Measurements from ENCODE around the gene LDHD.
"Not testable (repeated sequence)": the region's sequence is repeated elsewhere in the genome, so short reads cannot be mapped to it uniquely, and the experiment has no call there.

Gene LDHD

GRCh38 chr16:75099075-75099667 lies 17.4 kb downstream of the LDHD start:
- DNase-seq: no peak

GRCh38 chr16:75097941-75098901 lies 18.4 kb downstream of the LDHD start:
- DNase-seq: peak; percentile 65

- no peak for DNase-seq
Measured at GRCh38 chr16:75097191-75097761, 19.3 kb downstream of the LDHD start.

DNA sequence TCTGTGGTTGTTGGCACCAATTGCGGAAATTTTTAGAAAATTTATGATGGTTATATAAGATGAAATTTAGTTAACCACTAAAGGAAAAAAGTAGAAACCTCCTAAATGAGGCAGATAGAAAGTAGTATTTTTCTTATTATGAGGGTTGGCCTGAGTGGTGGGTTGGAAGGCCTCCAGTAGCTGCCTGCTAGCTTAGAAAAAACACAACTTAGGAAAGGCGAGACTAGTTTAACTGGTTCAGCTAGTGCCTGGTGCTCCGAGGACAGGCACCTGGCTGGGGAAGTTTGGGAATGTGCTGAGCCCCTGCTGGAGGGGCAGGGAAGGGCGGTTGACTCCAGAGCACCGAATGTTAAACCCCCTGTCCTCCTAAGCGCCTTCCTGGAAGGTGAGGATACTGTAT lies 19.9 kb downstream of the LDHD start:
- no peak for DNase-seq

DNA sequence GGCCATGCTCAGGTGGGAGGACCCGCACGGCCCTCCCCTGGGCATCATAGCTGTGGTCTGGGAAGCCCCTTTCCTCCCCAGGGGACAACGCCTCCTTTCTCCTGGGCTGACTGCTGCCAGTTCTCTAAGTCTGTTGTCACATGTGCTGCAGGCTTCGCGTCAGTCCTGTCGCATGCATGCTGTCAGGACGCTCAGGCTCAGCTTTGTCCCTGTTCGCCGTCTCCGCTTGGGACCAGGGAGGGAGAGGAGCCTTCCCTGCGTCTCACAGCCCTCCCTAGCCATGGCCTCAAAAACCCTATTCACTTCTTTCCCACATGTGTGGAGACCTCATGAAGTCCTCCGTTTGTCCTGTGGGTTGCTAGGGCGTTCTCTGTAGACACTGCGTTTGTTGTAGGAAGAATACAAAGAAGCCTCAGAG lies 21.4 kb downstream of the LDHD start:
- DNase-seq: no peak

- DNase-seq: no peak
Measured at GRCh38 chr16:75093598-75094540, 22.7 kb downstream of the LDHD start.

GRCh38 chr16:75092777-75093176 lies 23.8 kb downstream of the LDHD start:
- no peak for DNase-seq

- DNase-seq: not testable (repeated sequence)
Measured at GRCh38 chr16:75091619-75092018, 25.0 kb downstream of the LDHD start.

DNA sequence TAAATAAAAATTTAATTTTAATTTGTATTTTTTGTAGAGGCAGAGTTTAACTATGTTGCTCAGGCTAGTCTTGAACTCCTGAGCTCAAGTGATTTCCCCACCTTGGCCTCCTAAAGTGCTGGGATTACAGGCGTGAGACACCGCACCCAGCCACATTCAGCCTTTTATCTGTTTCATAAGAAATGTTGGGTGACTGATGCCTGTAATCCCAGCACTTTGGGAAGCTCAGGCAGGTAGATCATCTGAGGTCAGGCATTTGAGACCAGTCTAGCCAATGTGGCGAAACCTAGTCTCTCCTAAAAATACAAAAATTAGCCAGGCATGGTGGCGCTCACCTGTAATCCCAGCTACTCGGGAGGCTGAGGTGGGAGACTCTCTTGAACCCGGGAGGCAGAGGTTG lies 25.7 kb downstream of the LDHD start:
- DNase-seq: not testable (repeated sequence)

GRCh38 chr16:75089486-75090202 lies 26.9 kb downstream of the LDHD start:
- DNase-seq: no peak

DNA sequence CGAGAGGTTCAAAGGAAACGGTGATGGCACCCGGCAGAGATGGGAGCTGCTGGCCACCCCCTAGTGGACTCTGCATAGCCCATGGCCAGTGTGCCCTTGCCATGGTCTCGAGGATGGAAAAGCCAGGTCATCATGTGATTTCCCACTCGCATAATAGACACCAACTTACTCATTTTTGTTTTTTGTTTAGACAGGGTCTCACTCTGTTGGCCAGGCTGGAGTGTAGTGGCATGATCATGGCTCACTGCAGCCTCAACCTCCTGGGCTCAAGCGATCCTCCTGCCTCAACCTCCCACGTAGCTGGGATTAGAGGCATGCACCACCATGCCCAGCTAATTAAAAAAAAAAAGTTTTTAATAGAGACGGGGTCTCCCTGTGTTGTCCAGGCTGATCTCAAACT lies 27.6 kb downstream of the LDHD start:
- no peak for DNase-seq

- no peak for DNase-seq
Measured at GRCh38 chr16:75088216-75088615, 28.4 kb downstream of the LDHD start.

DNA sequence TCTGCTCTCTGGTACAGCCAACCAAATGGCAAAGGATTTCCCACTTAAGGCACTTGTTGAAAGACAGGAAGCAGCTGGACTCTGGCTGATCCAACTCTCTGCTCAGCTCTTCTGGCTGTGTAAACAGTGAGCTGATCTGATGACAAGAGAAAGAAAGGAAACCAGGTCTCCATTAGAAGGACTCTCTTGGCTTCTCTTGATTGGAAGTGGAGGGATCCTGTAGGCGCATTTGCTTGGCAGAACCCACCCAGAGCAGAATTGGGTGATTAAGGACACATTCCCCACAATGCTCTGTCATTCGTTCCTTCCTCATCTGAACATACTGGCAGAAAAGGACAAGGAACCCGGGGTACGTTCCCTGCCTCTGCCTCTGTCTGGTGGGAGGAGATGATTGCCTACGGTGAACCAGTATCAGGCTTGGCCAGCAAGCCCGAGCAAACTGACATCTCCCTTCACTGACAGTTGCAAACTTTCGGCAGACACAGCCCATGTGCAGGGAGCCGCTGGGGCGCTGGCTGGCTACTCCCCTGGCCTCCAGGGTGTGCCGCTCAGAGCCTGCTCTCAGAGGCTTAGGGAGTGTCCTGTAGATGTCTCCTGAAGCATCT lies 29.1 kb downstream of the LDHD start:
- DNase-seq: no peak

DNA sequence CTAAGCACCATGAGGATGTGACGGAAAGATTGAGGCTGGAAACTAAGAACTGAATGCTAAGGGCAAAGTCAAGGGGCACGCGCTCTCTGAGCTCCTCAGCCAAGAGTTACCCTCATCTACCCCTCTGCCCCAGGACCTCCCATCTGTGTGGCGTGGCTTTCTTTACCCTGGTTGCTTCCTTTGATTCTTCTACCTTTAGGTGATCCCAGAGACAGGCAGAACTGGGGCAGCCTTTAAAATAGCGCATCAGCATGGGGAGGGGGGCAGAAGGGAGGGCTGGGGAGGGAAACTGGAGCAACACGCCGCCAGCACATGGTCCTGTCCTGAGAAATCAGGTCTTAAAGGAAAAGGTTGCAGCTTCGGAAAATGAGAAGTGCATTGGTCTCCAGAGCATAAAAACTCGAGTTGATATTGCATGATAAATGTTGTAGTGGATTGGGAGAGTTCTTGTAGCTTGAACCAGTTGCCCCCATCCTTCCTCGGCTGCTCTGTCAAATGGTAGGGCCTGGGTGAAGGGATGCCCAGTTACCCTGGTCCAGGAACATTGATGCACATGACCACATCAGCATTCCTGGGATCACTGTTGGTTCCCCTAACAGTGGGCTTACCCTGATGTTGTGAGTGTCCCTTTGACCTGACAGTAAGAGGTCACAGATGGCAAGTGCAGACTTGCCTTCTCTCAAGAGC lies 29.7 kb downstream of the LDHD start:
- no peak for DNase-seq

DNA sequence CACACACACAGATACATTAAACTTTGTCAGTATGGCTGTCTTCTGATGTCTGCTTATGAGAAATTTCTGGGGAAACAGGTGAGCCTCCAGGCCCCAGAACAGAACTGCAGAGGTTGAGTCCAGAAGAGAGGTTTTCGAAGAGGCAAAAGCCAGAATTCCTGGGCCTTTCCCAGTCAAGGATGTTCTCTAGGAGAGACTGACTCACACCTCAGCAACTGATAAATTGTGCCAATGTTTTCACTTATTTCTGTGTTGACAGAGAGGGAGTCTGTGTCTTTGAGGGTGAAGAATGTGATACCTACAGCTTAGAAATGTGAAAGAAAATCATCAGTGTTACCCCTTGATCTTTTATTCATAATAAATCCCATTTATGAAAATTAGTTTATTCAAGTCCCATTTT lies 30.3 kb downstream of the LDHD start:
- no peak for DNase-seq

DNA sequence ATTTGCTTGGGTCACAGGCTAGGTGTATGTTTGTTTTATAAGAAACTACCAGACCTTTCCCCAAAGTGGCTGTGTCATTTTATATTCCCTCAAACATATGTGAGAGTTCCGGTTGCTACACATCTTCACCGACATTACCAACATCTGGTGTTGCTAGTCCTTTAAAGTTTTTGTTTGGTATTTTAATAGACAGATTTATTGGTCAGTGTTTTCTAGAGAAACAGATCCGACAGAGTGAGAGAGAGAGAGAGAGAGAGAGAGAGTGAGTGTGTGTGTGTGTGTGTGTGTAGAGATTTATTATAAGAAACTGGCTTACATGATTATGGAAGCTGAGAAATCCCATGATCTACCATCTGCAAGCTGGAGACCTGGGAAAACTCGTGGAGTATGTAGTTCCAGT lies 31.0 kb downstream of the LDHD start:
- no peak for DNase-seq

DNA sequence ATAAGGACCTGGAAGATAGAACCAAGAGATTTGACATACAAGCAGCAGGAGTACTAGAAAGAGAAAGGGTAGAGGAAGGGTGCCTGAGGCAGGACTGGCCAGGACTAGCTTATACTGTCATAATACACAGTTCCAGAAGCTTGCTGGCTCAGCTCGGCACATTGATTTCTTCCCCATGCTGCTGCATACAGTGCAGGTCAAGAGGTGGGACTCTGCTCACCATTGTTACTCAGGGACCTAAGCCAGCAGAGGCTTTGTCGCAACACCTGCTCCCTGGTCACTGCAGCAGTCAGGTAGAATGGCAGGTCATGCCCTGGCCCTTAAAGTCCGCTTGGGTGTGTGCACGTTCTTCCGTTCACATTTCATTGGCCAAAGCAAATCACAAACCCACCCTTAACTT lies 32.8 kb downstream of the LDHD start:
- DNase-seq: no peak

DNA sequence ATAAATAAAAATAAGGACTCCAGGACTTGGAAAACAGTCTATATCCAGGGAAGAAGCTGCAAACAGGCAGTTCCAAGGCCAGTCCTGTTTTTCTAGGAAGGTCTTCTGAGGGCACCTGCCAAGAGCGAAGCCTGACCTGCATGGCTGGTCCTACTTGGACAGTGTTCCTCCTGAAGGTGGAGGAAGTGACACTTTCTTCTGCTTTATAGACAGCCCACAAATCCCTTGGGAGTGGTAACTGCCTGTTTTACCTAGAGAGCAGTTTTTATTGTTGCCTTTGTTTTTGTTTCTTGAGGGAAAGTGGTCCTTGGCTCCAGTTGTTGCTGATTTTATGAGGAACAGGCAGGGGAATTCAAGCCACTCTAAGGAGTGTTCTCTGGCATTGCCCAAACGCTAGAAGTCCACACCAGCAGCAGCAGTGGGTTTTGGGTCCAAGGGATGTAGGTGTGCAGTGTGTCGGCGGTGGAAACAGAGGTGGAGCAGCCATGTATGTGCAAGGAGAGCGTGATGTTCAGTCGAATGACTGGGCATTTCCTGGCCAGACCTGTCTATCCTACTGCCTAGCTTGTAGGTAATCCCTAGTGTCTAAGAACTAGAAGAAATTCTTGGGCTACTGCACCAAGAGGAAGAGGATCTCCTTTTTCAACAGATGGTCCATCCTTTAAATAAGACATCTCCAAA lies 35.3 kb downstream of the LDHD start:
- DNase-seq: no peak

DNA sequence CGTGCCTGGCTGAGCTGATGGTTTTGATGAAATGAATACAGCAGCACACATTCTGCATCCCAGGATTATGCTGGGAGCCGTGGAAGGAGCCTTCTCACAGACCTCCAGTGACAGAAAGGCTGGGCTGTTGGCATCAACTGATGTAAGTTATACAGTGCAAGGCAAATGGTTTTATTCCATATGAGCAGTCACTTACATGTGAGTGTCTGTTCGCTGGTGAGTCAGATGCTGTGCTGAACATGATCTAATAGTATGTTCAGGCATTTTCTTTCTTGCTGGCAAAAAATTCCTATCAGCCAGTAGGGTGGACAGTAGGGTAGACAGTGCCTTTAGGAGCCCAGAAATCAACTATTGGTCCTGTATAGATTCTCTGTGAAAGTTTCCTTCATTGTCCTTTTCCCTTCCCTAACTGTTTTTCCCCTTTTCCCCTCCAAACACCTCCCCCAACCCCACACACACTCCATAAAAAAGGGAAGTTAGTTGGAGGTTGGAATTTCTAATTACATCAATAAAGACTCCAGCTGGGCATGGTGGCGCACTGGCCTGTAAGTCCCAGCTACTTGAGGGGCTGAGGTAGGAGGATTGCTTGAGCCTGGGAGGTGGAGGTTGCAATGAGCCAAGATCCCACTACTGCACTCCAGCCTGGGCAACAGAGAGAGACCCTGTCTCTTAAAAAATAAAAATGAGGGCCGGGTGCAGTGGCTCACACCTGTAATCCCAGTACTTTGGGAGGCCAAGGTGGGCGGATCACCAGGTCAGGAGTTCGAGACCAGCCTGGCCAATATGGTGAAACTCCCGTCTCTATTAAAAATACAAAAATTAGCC lies 36.2 kb downstream of the LDHD start:
- no peak for DNase-seq
